Activated T-cell treated with anti-CD3 and anti-CD28 coated beads, Interleukin-2, amount 50 U/mL, for 4 hours (primary cell): Measurements from ENCODE around the gene STARD9. TPM values are rescaled to one million over a fixed set of nuclear protein-coding genes. Genes with fewer than 3 reads are reported as not detected.
"Not testable (repeated sequence)": the region's sequence is repeated elsewhere in the genome, so short reads cannot be mapped to it uniquely, and the experiment has no call there.

Experiments used
- ATAC-seq, 2 donors: fragments of 200-7000 bp; cut with Tn5 transposase; one replicate each; pipeline ENCODE4 v1.10.0; 2021
- DNase-seq: peaks from one replicate; pipeline ENCODE4 v3.0.0-alpha.2; 2020
- H3K27me3 Mint-ChIP-seq: one replicate; pipeline ENCODE4 v1.8.0; 2021; ENCODE audit warnings: low read depth, mixed read lengths
- H3K36me3 Mint-ChIP-seq: one replicate; pipeline ENCODE4 v1.8.0; 2022; ENCODE audit warnings: mixed read lengths; ENCODE audit not compliant: insufficient read depth
- H3K4me1 Mint-ChIP-seq: one replicate; pipeline ENCODE4 v1.8.0; 2021; ENCODE audit warnings: low read depth, mixed read lengths
- H3K4me3 Mint-ChIP-seq: one replicate; pipeline ENCODE4 v1.8.0; 2021; ENCODE audit warnings: mild to moderate bottlenecking, moderate library complexity, mixed read lengths
- H3K9me3 Mint-ChIP-seq: one replicate; pipeline ENCODE4 v1.8.0; 2021; ENCODE audit warnings: mixed read lengths
- total RNA-seq, 3 donors: library from RNA; stranded (reverse); gene quantifications; one replicate each; pipeline ENCODE4 v1.2.1, GENCODE V29; 2021

Gene STARD9
- total RNA-seq, 3 donors from 2014 or later: 1.9 to 3.6 (median 3.0) TPM

- no peak for ATAC-seq
- no peak for DNase-seq
- Mint-ChIP-seq H3K9me3 (no peaks in the 10 kb centered on the region), H3K4me3 (no peak overlapping the region), H3K27me3 (peaks cover 7% of the 10 kb centered on the region), H3K4me1 (peaks cover 25% of the 10 kb centered on the region), H3K36me3 (no peaks in the 10 kb centered on the region)
Measured at GRCh38 chr15:42577514-42578031, 2.2 kb downstream of the STARD9 start.

- Mint-ChIP-seq H3K9me3 (no peaks in the 10 kb centered on the region), H3K4me3 (no peak overlapping the region), H3K27me3 (peaks cover 7% of the 10 kb centered on the region), H3K4me1 (peaks cover 25% of the 10 kb centered on the region), H3K36me3 (no peaks in the 10 kb centered on the region)
- no peak for DNase-seq
- no peak for ATAC-seq
Measured at GRCh38 chr15:42578984-42579537, 3.7 kb downstream of the STARD9 start.

DNA sequence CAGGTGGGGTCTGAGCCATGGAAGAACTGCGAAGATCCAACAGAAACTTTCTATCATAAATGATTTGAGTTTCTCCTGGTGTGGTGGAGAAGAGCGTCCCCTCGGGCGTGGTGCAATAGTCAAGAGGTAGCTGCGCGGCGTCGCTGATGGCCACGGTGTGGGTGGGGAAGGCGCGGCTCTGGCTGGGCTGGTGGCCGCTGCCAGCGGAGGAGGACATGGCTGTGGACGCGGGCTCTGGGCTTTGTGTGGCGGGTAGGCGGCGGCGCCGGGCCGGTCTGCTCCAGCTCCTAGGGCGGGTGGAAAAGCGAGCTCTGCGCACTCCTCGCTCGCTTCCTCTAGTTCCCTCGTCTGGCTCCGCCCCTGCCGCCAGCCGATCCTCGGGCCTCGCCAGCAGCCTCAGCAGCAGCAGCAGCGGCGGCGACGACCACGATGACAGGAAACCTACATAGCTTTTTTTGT is 5.9 kb downstream of the STARD9 start:
- no peaks in the 10 kb centered on the region for H3K36me3 Mint-ChIP-seq
- no peaks in the 10 kb centered on the region for H3K9me3 Mint-ChIP-seq
- peak; percentile 70 for DNase-seq
- peak; percentile 99 for ATAC-seq
- H3K4me3 Mint-ChIP-seq: peak overlapping the region; percentile 87
- peaks cover 17% of the 10 kb centered on the region for H3K4me1 Mint-ChIP-seq
- H3K27me3 Mint-ChIP-seq: peaks cover 6% of the 10 kb centered on the region

DNA sequence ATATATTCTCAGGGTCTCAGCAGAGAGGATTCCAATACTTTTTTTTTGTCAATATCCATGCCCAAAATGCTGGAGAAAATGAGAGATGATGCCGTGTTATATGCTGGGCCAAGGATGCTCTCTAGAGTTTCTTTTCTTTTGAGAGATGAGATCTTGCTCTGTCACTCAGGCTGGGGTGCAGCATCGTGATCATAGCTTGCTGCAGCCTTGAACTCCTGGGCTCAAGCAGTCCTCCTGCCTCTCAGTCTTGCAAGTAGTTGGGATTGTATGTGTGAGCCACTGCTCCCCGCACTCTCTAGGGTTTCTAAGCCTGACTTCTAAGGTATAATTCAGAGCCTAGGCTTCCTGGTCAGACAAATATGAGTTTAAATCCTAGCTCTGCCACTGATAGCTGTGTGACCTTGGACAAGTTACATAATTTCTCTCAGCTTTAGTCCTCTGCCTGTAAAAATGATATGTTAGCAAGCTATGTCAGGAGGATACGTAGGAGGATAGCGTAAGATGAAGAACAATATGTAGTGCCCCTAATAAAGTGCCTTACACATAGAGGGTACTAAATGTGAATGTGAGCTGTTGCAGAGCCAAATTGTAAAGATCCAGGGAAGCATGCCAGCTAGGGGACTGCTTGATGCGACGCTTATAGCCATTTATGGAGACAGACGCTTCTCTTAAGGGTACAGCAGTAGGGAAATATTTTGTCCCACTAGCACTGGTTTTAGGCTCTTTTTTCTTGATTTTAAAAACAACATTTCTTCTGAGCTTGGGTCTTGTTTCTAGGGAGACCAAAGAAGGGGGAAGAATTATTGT is 7.4 kb downstream of the STARD9 start:
- no peaks in the 10 kb centered on the region for H3K27me3 Mint-ChIP-seq
- no peaks in the 10 kb centered on the region for H3K9me3 Mint-ChIP-seq
- no peak for DNase-seq

DNA sequence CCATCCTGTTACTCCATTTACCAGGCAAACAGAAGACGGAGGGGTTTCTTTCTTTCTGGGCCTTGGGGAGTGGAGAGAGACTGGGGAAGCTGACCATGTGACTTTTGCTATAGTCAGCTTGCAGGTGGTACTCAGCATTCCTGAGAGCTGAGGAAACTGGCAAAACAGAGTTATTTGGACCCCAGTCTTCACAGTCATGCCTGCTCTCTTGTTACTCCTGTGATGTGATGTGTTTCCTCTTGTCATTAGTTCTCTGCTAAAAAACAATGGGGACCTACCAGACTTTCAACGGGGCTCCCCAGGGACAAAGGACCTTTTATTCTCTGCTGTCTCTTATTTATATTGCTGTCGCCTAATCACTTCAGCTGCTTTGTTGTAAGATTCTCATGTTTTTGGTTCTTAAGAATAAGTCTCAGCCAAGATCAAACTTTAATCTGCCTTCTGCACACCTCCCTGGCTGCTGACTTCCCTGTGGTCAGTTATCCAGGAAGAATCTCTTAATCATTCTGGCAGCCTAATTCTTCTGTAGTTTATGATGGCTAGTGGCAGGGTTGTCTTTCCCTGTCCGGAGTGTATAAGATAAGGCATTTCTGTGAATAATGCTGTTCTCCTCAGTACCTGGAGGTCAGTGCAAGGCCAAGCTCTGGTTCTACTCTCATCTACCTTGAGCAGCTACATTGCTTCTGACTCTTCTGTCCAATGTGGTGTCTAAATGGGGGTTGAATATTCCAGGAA is 8.8 kb downstream of the STARD9 start:
- ATAC-seq (no peak), DNase-seq (no peak)
- Mint-ChIP-seq H3K4me3 (no peak overlapping the region), H3K36me3 (no peaks in the 10 kb centered on the region), H3K4me1 (peaks cover 13% of the 10 kb centered on the region), H3K27me3 (no peaks in the 10 kb centered on the region), H3K9me3 (no peaks in the 10 kb centered on the region)

More for the DNA sequence above, 7.4 kb downstream of the STARD9 start:
- Mint-ChIP-seq H3K36me3 (no peaks in the 10 kb centered on the region), H3K4me3 (no peak overlapping the region), H3K4me1 (peaks cover 13% of the 10 kb centered on the region)
- ATAC-seq: no peak

GRCh38 chr15:42590619-42591237 is 15.3 kb downstream of the STARD9 start:
- Mint-ChIP-seq H3K36me3 (no peaks in the 10 kb centered on the region), H3K4me1 (no peaks in the 10 kb centered on the region), H3K4me3 (no peak overlapping the region), H3K27me3 (no peaks in the 10 kb centered on the region), H3K9me3 (no peaks in the 10 kb centered on the region)
- ATAC-seq: no peak
- no peak for DNase-seq

DNA sequence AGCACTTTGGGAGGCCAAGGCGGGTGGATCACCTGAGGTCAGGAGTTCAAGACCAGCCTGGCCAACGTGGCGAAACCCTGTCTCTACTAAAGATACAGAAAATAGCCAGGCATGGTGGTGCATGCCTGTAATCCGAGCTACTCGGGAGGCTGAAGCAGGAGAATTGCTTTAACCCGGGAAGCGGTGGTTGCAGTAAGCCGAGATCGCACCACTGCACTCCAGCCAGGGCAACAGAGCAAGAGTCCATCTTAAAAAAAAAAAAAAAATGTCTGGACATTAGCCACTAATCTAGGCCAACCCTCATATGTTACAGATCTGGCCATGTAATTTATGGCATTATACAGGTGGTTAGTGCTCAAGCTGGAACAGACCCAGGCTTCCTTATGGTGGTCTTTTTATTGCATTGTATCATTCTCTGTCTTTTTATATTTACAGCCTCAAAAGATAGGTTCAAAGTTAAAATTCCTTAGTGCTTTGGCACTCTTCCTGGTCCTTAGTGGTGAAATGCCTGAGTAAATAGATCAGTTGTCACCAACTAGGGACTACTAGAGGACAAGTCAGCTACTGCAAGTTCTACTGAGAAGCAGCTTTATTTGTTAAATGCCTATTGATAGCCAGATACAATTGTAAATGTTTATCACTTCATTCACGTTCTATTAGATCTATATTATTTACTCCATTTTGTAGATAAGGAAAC is 16.0 kb downstream of the STARD9 start:
- Mint-ChIP-seq H3K4me3 (no peak overlapping the region), H3K9me3 (no peaks in the 10 kb centered on the region), H3K27me3 (no peaks in the 10 kb centered on the region), H3K36me3 (no peaks in the 10 kb centered on the region), H3K4me1 (no peaks in the 10 kb centered on the region)
- DNase-seq (no peak), ATAC-seq (no peak)

GRCh38 chr15:42592716-42593115 is 17.3 kb downstream of the STARD9 start:
- Mint-ChIP-seq H3K4me1 (no peaks in the 10 kb centered on the region), H3K36me3 (no peaks in the 10 kb centered on the region), H3K4me3 (no peak overlapping the region), H3K27me3 (no peaks in the 10 kb centered on the region), H3K9me3 (no peaks in the 10 kb centered on the region)
- DNase-seq: no peak
- no peak for ATAC-seq

DNA sequence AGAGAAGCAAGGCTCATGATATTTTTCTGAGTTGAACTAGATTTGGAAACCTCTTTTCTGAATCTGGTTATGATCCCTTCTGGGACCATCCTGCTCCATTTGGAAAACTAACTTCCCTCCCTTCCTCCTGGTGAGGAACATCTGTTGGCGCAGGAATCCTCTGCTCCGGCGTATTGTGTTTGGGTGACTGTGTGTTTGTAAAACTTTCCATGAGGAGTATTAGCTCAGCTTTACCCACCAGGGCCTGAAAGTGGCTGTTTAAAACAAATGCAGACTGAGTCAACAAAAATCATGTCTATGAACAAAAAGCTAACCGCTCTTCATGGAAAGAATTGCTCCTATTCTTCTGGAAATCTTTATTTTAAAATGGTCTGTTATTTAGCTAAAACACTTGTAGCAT is 17.7 kb downstream of the STARD9 start:
- no peak for ATAC-seq
- H3K4me1 Mint-ChIP-seq: no peaks in the 10 kb centered on the region
- DNase-seq: no peak

GRCh38 chr15:42594095-42594494 is 18.7 kb downstream of the STARD9 start:
- no peaks in the 10 kb centered on the region for H3K36me3 Mint-ChIP-seq
- no peaks in the 10 kb centered on the region for H3K9me3 Mint-ChIP-seq
- H3K4me3 Mint-ChIP-seq: no peak overlapping the region
- H3K4me1 Mint-ChIP-seq: no peaks in the 10 kb centered on the region
- no peaks in the 10 kb centered on the region for H3K27me3 Mint-ChIP-seq
- ATAC-seq (no peak), DNase-seq (no peak)

More for the DNA sequence above, 17.7 kb downstream of the STARD9 start:
- no peaks in the 10 kb centered on the region for H3K36me3 Mint-ChIP-seq
- no peaks in the 10 kb centered on the region for H3K27me3 Mint-ChIP-seq
- no peak overlapping the region for H3K4me3 Mint-ChIP-seq
- H3K9me3 Mint-ChIP-seq: no peaks in the 10 kb centered on the region

DNA sequence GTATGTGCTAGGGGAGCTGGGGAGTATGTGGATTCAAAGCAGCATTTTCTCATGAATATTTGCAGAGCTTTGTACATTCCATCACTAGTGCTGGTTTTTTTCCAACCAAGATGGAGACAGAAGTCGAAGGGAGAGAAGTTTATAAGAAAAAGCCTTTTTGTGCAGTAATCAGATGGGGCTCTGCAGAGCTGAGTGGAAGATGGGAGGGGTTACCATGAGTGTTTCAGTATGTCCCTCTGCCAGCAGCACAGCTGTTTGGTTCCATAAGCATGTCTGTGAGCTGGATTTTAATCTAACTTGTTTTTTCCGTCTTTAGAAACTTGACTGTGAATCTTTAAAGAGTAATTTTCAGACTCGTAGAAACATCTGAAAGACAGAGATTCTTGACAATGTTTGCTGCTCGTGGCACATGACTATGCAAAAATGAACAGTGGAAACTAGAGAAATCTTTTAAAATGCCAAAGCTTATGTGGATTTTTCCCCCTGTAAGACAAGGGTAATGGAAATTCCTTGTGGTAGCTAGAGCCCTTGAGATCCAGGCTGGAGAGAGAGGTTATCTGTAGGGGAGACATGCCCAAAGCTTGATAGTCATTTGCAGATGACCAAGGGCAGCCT is 20.3 kb downstream of the STARD9 start:
- no peaks in the 10 kb centered on the region for H3K36me3 Mint-ChIP-seq
- H3K27me3 Mint-ChIP-seq: peaks cover 1% of the 10 kb centered on the region
- H3K4me1 Mint-ChIP-seq: no peaks in the 10 kb centered on the region
- H3K4me3 Mint-ChIP-seq: no peak overlapping the region
- ATAC-seq (no peak), DNase-seq (no peak)
- no peaks in the 10 kb centered on the region for H3K9me3 Mint-ChIP-seq

GRCh38 chr15:42601316-42601715 is 25.9 kb downstream of the STARD9 start:
- DNase-seq, H3K27me3 Mint-ChIP-seq, H3K9me3 Mint-ChIP-seq, H3K4me3 Mint-ChIP-seq, ATAC-seq, H3K36me3 Mint-ChIP-seq: not testable (repeated sequence)
- peaks cover 26% of the 10 kb centered on the region for H3K4me1 Mint-ChIP-seq

GRCh38 chr15:42602501-42602900 is 27.1 kb downstream of the STARD9 start:
- Mint-ChIP-seq H3K9me3 (no peaks in the 10 kb centered on the region), H3K36me3 (no peaks in the 10 kb centered on the region), H3K4me3 (no peak overlapping the region), H3K4me1 (peaks cover 28% of the 10 kb centered on the region), H3K27me3 (peaks cover 1% of the 10 kb centered on the region)
- ATAC-seq (no peak), DNase-seq (no peak)
